Measurements from ENCODE around the gene IL1RN. TPM values are rescaled to one million over a fixed set of nuclear protein-coding genes. Genes with fewer than 3 reads are reported as not detected.

The IL1RN gene
- total and polyA plus RNA-seq, 3 donors from 2014 or later: 3.2 to 18.4 (median 5.6) TPM

DNA sequence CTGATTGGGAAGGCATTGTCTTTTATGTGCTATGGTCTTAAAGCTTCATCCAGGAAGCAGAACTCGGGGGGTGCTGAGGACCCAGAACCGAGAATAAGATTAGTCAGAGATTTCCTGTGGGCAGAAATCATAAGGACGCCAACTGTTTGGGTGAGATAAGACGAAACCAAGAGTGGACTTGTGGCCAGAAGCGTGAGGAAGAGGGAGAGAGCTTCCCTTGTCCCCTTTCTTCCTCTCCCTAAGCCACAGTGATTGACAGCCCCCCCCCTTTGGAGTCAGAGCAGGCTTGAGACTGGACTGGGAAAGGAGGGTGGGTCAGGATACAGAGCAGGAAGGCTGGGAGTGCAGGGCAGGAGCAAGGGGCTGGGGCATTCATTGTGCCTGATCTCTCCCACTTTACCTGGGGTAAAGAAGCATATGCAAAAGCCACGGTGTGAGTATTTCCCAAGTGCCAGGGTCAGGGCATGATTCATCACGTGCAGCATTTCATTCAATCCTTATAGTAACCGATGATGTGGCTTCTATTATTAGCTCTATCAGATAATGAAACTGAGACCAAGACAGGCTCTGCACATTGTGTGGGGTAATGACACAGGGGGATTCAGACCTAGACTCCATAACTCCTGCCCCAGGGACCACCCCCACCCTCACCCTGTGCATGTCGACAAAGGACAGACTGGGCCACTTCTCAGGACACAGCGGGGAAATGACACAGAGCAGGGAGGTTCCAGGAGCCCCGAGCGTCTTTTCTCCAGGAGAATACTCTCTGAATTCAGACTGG lies 3.0 kb upstream of the IL1RN start:
- H3K27me3 ChIP-seq: no peaks in the 10 kb centered on the region
- H3K4me1 ChIP-seq: no peaks in the 10 kb centered on the region
- TF ChIP-seq, protein P1, sequence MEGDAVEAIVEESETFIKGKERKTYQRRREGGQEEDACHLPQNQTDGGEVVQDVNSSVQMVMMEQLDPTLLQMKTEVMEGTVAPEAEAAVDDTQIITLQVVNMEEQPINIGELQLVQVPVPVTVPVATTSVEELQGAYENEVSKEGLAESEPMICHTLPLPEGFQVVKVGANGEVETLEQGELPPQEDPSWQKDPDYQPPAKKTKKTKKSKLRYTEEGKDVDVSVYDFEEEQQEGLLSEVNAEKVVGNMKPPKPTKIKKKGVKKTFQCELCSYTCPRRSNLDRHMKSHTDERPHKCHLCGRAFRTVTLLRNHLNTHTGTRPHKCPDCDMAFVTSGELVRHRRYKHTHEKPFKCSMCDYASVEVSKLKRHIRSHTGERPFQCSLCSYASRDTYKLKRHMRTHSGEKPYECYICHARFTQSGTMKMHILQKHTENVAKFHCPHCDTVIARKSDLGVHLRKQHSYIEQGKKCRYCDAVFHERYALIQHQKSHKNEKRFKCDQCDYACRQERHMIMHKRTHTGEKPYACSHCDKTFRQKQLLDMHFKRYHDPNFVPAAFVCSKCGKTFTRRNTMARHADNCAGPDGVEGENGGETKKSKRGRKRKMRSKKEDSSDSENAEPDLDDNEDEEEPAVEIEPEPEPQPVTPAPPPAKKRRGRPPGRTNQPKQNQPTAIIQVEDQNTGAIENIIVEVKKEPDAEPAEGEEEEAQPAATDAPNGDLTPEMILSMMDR (IDR thresholded peaks at IDR 0.05): no peak
- no peak for TF ChIP-seq POLR2A (IDR thresholded peaks at IDR 0.05)
- H3K9me3 ChIP-seq: no peaks in the 10 kb centered on the region
- 61 to 75% methylated on average over 12 of the region's 12 CpGs for WGBS, 2 donors
- H3K36me3 ChIP-seq (ENCODE audit: low read depth, missing control alignments): no peaks in the 10 kb centered on the region
- H3K4me3 ChIP-seq: no peak overlapping the region
- H3K27ac ChIP-seq: no peak overlapping the region
- no peak for DNase-seq
- intact Hi-C loops (cut with DNase I; ENCODE audit: low total_unique reads): no loop called here

DNA sequence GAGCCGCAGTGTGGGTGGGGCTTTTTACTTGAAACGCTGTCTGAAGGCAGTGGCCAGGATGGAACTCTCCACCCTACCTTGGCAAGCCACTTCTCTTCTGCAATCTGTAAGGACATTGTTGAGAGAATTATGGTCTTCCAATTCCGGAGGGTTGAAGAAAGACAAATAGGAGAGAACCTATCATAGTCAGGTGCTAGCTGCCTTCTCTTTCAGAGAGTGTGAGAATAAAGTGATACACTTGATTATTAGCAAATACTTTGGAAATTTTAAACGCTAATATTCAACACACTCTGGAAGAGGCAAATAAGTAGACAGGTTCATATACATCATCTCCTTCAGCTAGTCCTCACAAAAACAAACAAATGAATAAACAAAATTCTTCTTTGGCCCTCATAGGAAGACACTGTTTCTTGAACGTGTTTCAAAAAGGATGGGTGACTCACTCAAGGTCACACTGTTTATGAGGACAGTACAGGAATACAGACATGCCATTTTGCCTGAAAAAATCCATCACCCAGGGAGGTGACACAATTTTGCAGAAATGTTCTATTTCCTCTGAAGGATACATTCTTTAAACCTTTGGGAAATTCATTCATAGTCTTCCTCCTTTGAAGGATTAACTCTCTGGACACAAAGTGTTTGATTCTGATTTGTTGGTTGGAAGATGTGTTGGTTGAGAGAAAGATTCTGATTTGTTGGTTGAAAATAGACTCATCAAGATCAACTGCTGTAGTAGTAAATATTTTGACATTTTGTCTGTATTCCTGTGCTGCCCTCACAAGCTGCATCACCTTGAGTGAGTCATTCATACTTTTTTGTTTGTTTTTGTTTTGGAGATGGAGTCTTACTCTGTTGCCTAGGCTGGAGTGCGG lies 2.2 kb upstream of the IL1RN start:
- no peaks in the 10 kb centered on the region for H3K9me3 ChIP-seq
- no peaks in the 10 kb centered on the region for H3K27me3 ChIP-seq
- H3K36me3 ChIP-seq (ENCODE audit: low read depth, missing control alignments): no peaks in the 10 kb centered on the region
- TF ChIP-seq POLR2A (IDR thresholded peaks at IDR 0.05): no peak
- TF ChIP-seq, protein P1 (IDR thresholded peaks at IDR 0.05): no peak
- no peak overlapping the region for H3K27ac ChIP-seq
- intact Hi-C loops (cut with DNase I; ENCODE audit: low total_unique reads): no loop called here
- no peak overlapping the region for H3K4me3 ChIP-seq
- H3K4me1 ChIP-seq: no peaks in the 10 kb centered on the region
- DNase-seq: no peak
- WGBS, 2 donors: 64 to 65% methylated on average over 6 of the region's 6 CpGs

DNA sequence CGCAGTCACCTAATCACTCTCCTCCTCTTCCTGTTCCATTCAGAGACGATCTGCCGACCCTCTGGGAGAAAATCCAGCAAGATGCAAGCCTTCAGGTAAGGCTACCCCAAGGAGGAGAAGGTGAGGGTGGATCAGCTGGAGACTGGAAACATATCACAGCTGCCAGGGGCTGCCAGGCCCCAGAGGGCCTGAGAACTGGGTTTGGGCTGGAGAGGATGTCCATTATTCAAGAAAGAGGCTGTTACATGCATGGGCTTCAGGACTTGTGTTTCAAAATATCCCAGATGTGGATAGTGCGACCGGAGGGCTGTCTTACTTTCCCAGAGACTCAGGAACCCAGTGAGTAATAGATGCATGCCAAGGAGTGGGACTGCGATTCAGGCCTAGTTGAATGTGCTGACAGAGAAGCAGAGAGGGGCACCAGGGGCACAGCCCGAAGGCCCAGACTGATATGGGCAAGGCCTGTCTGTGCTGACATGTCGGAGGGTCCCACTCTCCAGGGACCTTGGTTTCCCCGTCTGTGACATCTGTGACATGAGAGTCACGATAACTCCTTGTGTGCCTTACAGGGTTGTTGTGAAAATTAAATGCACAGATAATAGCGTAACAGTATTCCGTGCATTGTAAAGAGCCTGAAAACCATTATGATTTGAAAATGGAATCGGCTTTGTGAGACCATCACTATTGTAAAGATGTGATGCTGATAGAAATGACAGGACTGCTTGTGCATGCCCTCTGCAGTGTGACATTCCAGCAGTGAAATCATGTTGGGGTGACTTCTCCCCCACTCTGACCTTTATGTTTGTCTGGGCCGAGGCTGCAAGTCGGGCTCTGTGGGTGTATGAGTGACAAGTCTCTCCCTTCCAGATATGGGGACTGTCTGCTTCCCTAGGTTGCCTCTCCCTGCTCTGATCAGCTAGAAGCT lies 510 bp downstream of the IL1RN start:
- no peak for TF ChIP-seq POLR2A (IDR thresholded peaks at IDR 0.05)
- TF ChIP-seq, protein P1 (IDR thresholded peaks at IDR 0.05): no peak
- Histone ChIP-seq H3K36me3 (ENCODE audit: low read depth, missing control alignments) (no peaks in the 10 kb centered on the region), H3K4me3 (no peak overlapping the region), H3K27me3 (no peaks in the 10 kb centered on the region), H3K27ac (no peak overlapping the region), H3K4me1 (no peaks in the 10 kb centered on the region), H3K9me3 (no peaks in the 10 kb centered on the region)
- 70 to 84% methylated on average over 12 to 15 of the region's 15 CpGs for WGBS, 2 donors
- DNase-seq: no peak
- intact Hi-C loops (cut with DNase I; ENCODE audit: low total_unique reads): no loop called here

DNA sequence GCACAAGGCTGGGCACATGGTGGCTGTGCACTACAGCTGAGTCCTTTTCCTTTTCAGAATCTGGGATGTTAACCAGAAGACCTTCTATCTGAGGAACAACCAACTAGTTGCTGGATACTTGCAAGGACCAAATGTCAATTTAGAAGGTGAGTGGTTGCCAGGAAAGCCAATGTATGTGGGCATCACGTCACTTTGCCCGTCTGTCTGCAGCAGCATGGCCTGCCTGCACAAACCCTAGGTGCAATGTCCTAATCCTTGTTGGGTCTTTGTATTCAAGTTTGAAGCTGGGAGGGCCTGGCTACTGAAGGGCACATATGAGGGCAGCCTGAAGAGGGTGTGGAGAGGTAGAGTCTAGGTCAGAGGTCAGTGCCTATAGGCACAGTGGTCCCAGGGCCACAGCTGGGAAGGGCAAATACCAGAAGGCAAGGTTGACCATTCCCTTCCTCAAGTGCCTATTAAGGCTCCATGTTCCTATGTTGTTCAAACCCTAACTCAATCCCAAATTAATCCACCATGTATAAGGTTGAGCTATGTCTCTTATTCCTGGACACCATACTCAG lies 2.2 kb downstream of the IL1RN start:
- no peaks in the 10 kb centered on the region for H3K36me3 ChIP-seq (ENCODE audit: low read depth, missing control alignments)
- no peaks in the 10 kb centered on the region for H3K4me1 ChIP-seq
- intact Hi-C loops (cut with DNase I; ENCODE audit: low total_unique reads): loop anchor here (10.0 kb wide), 1 partner anchor 75 kb away; no protein-coding TSS in a partner anchor
- no peaks in the 10 kb centered on the region for H3K9me3 ChIP-seq
- DNase-seq: no peak
- no peak overlapping the region for H3K4me3 ChIP-seq
- no peak for TF ChIP-seq POLR2A (IDR thresholded peaks at IDR 0.05)
- TF ChIP-seq, protein P1 (IDR thresholded peaks at IDR 0.05): no peak
- no peak overlapping the region for H3K27ac ChIP-seq
- 72 to 94% methylated on average over 2 of the region's 2 CpGs for WGBS, 2 donors
- H3K27me3 ChIP-seq: no peaks in the 10 kb centered on the region

Data from testis (tissue), 3 donors.